Peyer's patch (tissue), 4 donors: ENCODE measurements around the gene SYNPR. TPM values are rescaled to one million over a fixed set of nuclear protein-coding genes. Genes with fewer than 3 reads are reported as not detected.

Experiments
- DNase-seq, 3 donors: peaks; one replicate each; pipeline ENCODE4 v3.0.0-alpha.2; 2017 to 2019
- H3K27ac ChIP-seq, 4 donors: fragments of 200-600 bp; sonication (generic); one replicate each; pipeline ENCODE4 v1.5.1; 2016 to 2019
- H3K27me3 ChIP-seq, 2 donors: fragments of 200-600 bp; sonication (generic); one replicate each; pipeline ENCODE4 v1.5.1; 2019
- H3K36me3 ChIP-seq, 3 donors: fragments of 200-600 bp; sonication (generic); one replicate each; pipeline ENCODE4 v1.5.1; 2016 to 2019
- H3K4me1 ChIP-seq, 4 donors: fragments of 200-600 bp; sonication (generic); one replicate each; pipeline ENCODE4 v1.5.1; 2016 to 2019
- H3K4me3 ChIP-seq, 4 donors: fragments of 200-600 bp; sonication (generic); 1 replicate in 3 of 4; 2 replicates in 1 of 4; pipeline ENCODE4 v1.5.1; 2016 to 2019; ENCODE audit warnings: mild to moderate bottlenecking in 1 of 4
- H3K9me3 ChIP-seq, 4 donors: fragments of 200-600 bp; sonication (generic); one replicate each; pipeline ENCODE4 v1.5.1; 2016 to 2019; ENCODE audit warnings: mild to moderate bottlenecking in 1 of 4
- POLR2A ChIP-seq, 2 donors: fragments of 450-650 bp; IDR thresholded peaks; one replicate each; pipeline ENCODE4 v1.5.1; 2017; ENCODE audit warnings: antibody characterized with exemption in 2 of 2, mild to moderate bottlenecking in 2 of 2, moderate library complexity in 2 of 2
- total RNA-seq, 4 donors: library from RNA; depleted of rRNA; stranded (reverse); fragments of >200 nt; gene quantifications; one replicate each; pipeline ENCODE4 v1.1.0, GENCODE V29; 2016
- TF ChIP-seq, protein P1 (sequence below), 6 experiments: fragments of 450-650 bp in 4 of 6; fragments of 200-600 bp in 2 of 6; sonication (generic) in 1 of 6; IDR thresholded peaks; one replicate each; pipeline ENCODE4 v1.5.1; 2017 to 2019; ENCODE audit warnings: antibody characterized with exemption in 6 of 6, mild to moderate bottlenecking in 3 of 6, moderate library complexity in 1 of 6

SYNPR gene
- total RNA-seq, 4 donors from 2014 or later = not detected

DNA sequence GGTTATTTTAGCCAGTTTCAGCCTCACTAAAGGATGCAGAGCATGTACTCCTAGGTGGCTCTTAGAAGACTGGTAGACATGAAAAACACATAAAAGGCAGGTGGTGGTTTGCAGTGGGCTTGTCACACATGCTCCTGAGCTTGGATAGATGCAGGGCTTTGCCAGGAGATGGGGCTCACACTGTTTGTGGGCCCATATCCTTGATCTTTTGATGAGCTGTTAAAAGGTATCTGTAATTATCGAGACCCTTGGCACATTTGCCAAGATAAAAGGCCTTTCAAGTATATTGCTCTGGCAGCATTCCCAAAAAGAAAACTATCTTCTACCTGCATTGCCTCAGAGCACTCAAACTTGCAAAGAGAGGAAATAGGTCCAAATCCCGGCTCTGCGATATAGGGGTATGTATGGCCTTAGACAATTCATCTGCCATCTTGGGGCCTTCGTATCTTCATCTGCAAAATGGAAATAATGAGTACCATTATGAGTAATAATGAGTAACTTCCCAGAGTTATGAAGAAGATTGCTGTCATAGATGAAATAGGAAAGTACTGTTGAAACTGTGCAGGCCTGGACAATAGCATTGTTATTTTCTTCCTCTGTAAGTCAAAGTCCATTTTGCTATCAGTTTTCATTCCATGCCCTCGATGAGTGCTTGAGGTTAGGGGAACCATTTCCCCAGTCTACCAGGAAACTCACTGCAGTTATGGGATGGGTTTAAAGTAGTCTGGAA lies 172.7 kb downstream of the SYNPR start:
- TF ChIP-seq, protein P1, sequence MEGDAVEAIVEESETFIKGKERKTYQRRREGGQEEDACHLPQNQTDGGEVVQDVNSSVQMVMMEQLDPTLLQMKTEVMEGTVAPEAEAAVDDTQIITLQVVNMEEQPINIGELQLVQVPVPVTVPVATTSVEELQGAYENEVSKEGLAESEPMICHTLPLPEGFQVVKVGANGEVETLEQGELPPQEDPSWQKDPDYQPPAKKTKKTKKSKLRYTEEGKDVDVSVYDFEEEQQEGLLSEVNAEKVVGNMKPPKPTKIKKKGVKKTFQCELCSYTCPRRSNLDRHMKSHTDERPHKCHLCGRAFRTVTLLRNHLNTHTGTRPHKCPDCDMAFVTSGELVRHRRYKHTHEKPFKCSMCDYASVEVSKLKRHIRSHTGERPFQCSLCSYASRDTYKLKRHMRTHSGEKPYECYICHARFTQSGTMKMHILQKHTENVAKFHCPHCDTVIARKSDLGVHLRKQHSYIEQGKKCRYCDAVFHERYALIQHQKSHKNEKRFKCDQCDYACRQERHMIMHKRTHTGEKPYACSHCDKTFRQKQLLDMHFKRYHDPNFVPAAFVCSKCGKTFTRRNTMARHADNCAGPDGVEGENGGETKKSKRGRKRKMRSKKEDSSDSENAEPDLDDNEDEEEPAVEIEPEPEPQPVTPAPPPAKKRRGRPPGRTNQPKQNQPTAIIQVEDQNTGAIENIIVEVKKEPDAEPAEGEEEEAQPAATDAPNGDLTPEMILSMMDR (IDR thresholded peaks at IDR 0.05) = peak in 3 of 6 experiments; percentile 22 to 47 (median 27)
- TF ChIP-seq POLR2A (IDR thresholded peaks at IDR 0.05) = no peak

DNA sequence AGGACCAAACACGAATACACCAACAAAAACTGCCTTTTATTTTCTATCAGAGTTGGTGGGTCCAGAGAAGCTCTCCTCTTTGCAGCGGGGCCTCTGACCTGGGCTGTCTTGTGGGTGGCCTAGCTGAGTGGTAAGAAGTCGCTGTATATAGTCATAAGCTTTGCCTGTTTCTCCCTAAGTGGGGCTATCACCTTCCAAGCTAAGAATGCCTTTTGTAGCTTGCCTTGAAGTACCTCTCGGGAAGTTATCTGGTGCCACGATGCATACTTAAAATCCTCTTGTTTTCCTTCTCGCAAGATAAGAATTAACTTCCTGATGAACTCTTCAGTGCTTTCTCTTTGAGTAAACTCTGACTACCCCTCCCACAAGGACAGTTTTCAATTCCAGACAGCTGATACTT lies 178.8 kb downstream of the SYNPR start:
- no peak overlapping the region for H3K4me3 ChIP-seq
- no peak overlapping the region for H3K27ac ChIP-seq
- no peak for DNase-seq
- H3K27me3 ChIP-seq = no peaks in the 10 kb centered on the region
- H3K9me3 ChIP-seq = no peaks in the 10 kb centered on the region
- H3K36me3 ChIP-seq = no peaks in the 10 kb centered on the region
- no peaks in the 10 kb centered on the region for H3K4me1 ChIP-seq
- no peak for TF ChIP-seq POLR2A (IDR thresholded peaks at IDR 0.05)
- TF ChIP-seq, protein P1 (IDR thresholded peaks at IDR 0.05) = no peak

More for the DNA sequence above, 172.7 kb downstream of the SYNPR start:
- no peaks in the 10 kb centered on the region for H3K4me1 ChIP-seq
- no peak overlapping the region for H3K4me3 ChIP-seq
- no peaks in the 10 kb centered on the region for H3K27me3 ChIP-seq
- peak overlapping the region in 1 of 4 donors; percentile 27 for H3K27ac ChIP-seq
- peak in 1 of 3 donors; percentile 47 for DNase-seq
- no peaks in the 10 kb centered on the region for H3K9me3 ChIP-seq
- no peaks in the 10 kb centered on the region for H3K36me3 ChIP-seq

DNA sequence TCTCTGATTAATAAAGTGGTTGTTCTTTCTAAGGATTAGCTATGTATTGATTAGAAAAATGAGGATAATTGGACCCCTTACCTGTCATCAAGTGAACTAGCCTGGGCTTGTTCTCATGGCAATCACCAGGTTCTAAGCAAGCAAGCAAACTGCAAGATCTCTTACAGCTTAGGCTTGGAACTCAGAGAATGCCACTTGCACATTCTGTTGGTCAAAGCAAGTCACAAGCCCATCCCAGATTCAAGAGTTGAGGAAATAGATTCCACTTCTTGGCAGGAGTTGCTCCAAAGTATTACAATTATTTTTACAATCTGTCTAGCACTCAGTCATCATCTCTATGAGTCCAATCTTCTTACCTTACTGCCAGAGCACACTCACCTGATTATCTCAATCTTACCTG lies 180.3 kb downstream of the SYNPR start:
- Histone ChIP-seq H3K4me3 (no peak overlapping the region), H3K9me3 (no peaks in the 10 kb centered on the region), H3K27me3 (no peaks in the 10 kb centered on the region), H3K4me1 (no peaks in the 10 kb centered on the region), H3K36me3 (no peaks in the 10 kb centered on the region), H3K27ac (no peak overlapping the region)
- TF ChIP-seq, protein P1 (IDR thresholded peaks at IDR 0.05) = no peak
- TF ChIP-seq POLR2A (IDR thresholded peaks at IDR 0.05) = no peak
- DNase-seq = no peak

DNA sequence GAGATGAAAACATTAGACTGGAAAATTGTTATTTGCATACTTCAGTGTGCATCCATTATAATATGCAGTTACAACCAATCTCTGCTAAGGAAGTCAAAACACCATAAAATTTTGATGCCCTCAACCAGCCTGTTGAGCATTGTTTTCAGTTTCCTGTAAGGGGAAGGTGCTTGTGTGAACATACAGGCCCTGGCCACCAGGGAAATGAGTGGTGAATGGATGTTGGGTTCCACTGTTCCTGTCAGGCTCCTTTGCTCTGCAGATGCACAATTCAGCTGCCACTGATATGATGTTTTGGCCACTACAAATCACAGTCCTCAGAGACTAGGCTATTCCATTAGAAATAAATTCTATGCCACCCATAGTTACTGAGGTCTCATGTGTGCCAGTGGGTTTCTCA lies 184.6 kb downstream of the SYNPR start:
- no peaks in the 10 kb centered on the region for H3K4me1 ChIP-seq
- no peak overlapping the region for H3K4me3 ChIP-seq
- H3K9me3 ChIP-seq = no peaks in the 10 kb centered on the region
- no peak overlapping the region for H3K27ac ChIP-seq
- no peaks in the 10 kb centered on the region for H3K27me3 ChIP-seq
- no peaks in the 10 kb centered on the region for H3K36me3 ChIP-seq
- TF ChIP-seq POLR2A (IDR thresholded peaks at IDR 0.05) = no peak
- TF ChIP-seq, protein P1 (IDR thresholded peaks at IDR 0.05) = no peak
- DNase-seq = no peak

DNA sequence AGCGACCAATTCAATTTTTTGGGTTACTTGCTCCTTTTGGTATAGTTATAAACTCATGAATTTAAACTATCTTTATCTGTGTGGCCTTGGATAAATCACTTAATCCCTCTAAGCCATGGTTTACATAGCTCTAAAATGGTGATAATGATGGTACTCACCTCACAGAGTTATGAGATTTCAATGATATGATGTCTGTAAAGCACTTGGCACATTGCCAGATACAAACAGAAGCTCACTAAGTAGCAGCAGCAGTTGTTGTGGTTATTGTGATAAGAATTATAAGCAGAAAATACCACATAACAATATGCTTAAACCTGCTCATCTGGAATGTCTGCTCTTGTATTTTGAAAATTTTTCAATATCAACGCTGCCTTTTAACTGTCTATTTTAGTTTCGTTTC lies 189.3 kb downstream of the SYNPR start:
- H3K27ac ChIP-seq = no peak overlapping the region
- no peak overlapping the region for H3K4me3 ChIP-seq
- TF ChIP-seq, protein P1 (IDR thresholded peaks at IDR 0.05) = no peak
- TF ChIP-seq POLR2A (IDR thresholded peaks at IDR 0.05) = no peak
- H3K27me3 ChIP-seq = no peaks in the 10 kb centered on the region
- H3K36me3 ChIP-seq = no peaks in the 10 kb centered on the region
- no peak for DNase-seq
- H3K9me3 ChIP-seq = no peaks in the 10 kb centered on the region
- H3K4me1 ChIP-seq = no peaks in the 10 kb centered on the region
